Activated CD4-positive, alpha-beta T cell treated with anti-CD3 and anti-CD28 coated beads for 4 hours (primary cell): ENCODE data around the gene HEPACAM2.

ENCODE experiments used
- DNase-seq, 2 donors: peaks; one replicate each; pipeline ENCODE4 v3.0.0-alpha.2; 2020

The HEPACAM2 gene

DNA sequence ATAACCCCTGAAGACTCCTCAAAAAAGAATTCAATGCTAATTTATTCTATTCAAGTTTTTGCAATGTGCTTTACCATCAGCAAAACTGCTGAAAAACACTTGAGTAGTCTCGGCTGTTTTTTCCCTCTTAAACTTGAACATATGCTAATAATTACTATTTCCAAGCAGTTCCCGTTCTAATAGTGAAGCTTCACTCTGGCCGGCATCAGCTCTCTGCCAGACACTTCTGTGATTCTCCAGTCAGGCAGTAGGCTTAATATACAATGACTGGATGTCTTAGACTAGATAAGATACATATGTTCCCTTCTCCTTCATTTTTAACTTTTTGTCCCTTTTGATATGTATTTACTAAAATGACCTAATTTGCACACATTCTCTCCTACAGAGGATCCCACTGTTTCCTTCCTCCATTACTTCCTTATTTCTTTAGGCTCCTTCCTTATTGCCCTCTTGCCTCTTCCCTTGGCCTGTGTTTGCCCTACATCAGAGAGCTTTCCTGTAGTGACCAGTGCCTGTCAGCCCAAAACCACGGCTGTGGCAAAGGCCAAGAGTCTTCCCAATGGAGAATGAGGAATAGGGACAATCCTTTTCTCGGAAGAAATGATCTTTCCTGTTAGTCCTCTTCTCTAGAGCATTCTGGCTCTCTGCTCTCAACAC, 23.5 kb downstream of the HEPACAM2 start:
- no peak for DNase-seq

DNA sequence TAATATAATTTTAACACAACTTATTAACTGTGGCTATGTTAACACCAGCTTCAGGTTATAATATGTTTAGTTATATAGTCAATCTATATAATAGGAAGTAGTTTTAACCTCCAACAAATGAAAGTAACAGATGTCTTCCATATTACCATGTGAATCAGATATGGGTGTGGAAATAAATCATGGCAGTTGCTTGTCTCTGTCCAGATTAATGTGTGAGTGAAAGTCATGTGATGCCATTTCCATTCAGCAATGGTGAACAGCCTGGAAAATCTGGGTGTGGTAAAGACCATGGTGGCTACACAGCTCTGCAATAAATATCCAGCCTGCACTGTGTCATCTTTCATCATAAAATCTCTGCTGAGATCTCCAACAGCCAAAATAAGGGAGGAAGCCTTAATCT, 27.8 kb downstream of the HEPACAM2 start:
- DNase-seq: no peak

DNA sequence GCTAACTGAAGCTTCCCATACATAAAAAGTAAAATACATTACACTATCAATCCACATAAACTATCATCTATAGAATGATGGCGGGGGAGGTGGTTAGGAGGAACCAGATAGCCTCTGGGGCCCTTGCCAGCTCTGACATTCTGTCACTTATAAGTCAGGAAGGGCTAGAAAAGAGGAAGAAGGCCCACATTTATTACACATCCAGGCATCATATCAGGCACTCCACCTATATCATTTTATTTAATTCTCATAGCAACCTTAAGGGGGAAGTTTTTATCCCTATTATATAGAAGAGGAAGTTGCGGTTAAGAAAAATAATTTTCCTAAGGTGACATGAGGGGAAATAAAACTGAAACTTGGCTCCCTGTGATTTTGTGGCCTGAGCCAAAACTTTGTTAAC, 29.9 kb downstream of the HEPACAM2 start:
- DNase-seq: no peak

DNA sequence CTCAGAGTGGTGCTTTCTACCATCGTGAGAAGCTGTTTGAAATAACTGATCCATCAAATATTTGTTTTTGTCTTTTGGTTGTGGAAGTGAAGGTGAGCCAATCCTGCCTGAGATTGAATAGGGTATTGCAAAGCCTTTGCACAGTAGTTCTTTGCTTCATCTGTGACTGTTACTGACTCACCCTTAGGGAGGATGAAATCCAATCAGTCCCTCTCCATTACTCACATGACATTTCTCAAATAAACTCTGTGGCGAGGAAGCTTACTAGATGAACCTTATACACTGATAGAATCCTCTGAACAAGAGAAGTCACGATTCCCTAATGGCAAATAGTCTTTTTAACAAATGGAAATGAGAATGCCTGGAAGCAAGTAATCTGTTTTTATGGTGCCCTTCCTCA, 31.9 kb downstream of the HEPACAM2 start:
- DNase-seq: no peak

DNA sequence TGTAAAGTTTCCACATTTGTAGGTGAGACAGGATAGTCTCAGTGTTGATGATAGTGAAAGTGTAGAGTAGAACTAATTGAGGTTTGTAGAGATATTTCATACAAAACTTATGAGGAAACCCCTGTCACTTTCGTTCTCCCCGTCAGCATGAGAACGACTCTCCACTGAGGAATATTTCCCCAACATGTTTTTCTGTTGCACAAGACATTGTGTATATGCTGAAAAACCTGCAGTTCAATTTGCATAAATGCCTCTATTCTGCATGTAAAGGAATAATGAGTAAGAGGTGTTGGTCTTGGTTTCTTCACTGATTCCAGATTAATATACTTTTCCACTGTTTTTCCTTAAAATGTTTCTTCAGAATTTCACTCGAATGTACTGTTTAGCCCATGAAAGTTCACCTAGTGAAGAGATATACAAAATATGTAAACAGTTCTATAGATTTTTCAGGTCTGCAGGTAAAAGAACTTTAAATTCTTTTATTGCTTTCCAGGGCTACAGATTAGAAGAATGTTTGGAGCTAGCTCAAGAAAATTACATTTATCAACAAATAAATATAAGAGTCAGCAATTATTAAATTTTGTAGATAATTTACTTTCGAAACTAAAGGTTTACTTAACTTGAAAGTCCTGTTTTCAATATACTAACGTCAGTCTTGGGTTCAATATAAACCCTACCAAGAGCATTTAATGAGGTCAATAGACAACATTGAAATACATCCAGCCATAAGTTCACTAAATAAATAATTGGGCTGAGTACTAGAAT, 37.2 kb downstream of the HEPACAM2 start:
- DNase-seq: no peak

DNA sequence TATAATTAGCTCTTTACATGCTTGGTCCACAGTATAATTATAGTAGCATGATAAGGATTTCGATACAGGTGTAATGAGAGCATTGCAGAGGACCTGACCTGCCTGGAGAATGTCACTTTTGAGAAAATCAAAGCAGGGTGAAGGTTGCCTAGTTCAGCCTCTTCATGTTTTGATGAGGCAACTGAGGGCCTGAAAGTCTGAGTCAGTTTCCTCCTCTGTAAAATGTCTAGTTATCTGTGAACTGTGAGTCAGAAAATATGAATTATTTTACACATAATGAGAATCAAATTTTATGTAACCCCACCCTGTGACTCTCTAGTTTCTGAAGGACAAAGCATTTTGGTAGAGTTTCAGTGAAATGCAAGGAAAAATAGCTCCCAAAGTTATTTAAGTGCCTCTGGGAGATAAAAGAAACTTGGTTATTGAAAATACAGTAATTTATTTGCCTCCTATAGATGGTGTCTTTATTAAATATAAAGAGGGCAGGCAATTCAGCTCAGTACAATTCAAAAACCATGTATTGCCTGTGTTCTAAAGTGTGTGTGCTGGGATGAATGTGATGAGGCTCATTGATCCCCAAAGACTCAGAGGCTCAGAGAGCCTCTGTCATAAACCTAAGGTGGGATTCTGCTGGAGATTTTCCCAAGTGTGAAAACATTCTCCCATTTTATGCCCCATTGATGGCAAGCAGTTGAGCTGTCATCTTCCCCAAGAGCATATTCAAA, 40.8 kb downstream of the HEPACAM2 start:
- no peak for DNase-seq

DNA sequence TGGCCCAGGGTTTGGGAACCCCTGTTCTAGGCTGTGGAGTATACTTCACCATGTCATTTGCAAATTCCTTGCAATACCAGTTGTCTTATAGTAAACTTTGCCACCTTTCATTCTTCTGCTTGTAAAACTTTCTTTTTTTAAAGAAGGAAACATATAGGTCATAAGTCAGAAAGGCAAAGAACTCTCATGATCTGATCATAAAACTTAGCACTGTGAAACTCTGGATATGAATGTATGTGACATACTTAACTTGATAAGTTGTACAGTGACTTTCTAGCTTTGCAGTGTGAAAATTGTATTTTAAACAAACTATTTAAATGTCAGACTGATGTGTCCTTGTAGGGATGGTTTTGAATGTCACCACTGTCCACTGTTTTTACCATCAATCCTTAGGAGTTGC, 47.1 kb downstream of the HEPACAM2 start:
- DNase-seq: no peak

DNA sequence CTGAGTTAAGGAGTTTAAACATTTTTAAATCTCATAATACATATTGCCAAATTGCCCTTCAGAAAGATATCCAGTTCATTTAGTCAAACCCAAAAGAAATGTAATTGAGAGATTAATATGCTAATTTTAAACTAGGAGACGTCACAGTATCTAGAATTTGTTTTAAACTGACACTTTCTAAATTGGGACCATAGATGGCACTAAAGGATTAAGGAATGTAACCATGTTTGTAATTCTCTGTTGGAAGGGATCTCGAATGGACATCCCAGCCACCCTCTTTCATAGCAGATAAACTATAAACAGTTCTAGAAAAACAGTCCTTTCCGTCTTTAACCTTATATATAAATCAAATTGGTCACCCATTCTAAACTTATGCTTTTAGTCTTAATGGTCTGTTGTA, 48.1 kb downstream of the HEPACAM2 start:
- no peak for DNase-seq

DNA sequence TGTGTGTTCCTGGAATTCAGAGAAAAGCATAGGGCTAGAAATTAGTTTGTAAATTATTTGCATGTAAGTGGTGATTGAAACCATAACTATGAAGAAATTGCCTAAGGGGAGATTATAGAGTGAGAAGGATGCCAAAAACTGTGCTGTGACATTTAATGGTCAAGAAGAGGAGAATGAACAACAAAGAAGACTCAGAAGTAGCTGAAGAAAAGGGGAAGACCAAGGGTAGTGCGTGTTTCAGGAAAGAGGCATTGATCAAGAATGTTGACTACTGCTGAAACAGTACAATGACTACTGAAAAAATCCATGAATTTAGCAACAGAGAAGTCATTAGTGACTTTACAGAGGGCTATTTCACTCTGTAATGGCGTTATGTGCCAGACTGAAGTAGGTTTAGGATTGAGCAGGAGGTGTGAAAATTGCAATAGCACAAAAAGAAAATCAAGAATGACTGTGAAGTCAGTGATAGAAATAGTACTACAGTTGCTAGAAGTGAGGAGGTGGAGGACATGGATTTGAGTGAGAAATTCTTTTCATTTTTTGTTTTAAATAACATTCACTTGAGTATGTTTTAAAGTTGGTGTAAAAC, 49.2 kb downstream of the HEPACAM2 start:
- DNase-seq: no peak

DNA sequence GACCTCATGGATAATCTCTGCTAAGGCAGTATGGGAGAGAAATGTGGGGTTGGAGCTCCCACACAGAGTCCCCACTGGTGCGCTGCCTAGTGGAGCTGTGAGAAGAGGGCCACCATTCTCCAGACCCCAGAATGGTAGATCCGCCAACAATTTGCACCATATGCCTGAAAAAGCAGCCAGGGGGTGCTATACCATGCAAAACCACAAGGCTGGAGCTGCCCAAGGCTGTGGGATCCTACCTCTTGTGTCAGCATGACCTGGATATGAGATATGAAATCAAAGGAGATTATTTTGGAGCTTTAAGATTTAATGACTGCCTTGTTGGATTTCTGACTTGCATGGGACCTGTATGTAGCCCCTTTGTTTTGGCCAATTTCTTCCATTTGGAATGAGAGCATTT, 51.0 kb downstream of the HEPACAM2 start:
- no peak for DNase-seq

DNA sequence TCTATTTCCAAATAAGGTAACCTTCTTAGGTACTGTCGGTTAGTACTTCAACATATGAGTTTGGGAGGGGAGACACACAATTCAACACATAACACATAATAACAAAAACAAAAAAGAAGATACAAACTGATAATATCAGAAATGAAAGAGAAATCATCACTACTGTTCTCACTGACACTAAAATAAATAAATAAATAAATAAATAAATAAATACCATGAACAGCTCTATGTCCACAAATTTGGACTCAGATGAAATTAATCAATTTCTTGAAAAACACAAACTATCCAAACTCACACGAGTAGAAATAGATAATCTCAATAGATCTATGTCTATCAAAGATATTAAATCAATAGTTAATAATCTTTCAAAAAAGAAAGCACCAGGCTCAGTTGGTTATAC, 53.6 kb downstream of the HEPACAM2 start:
- no peak for DNase-seq

DNA sequence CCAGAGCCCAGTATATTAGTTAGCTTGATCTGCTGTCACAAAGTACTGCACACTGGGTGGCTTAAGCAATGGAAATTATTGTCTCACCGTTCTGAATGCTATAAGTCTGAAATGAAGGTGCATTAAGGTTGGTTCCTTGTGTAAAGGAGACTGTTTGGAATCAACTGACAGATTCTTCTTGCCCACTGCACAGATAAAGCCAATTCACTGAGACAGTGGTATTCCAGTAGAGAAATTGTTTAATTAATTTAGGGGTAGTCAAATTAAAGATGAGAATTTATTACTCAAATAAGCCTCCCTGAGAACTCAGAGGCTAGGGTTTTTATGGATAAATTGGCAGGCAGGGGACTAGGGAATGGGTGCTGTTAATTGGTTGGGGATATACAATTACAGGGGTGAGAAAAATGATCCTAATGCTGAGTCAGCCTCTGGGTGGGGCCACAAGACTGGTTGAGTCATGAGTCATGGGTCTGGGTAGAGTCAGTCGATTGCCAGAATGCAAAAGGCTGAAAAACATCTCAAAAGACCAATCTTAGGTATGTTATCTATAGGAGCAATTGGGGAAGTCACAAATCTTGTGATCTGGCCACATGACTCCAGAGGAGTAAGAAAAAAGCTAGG, 54.6 kb downstream of the HEPACAM2 start:
- no peak for DNase-seq

DNA sequence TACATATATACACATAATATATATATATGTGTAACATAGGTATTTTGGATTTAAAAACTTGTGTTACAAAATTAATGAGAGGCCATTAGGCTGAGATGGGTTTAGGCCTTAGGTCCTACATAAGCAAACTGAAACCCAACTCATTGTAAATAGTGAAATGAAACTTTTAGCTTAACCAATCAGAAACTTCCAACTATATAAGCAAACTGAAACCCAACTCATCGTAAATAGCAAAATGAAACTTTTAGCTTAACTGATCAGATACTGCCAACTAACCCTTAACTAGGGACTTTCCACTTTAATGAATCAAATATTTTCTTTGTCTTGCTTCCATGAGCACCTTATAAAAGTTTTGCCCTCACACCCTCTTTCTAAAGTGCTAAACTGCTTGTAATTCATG, 60.8 kb downstream of the HEPACAM2 start:
- DNase-seq: no peak

DNA sequence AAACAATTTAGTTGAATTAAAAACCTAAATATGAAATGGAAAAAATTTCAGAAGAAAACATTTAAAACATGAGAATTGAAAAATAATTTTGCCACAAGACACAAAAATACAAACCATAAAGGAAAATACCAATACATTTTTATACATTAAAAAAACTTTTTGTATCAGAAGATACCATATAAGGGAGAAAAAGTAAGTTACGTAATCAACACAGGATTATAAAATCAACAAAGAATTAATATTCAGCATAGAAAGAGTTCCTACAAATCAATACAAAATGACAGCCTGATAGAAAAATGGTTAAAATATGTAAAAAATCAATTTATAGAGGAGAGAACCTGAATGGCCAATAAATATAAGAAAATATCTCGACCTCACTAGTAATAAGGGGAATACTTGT, 61.5 kb downstream of the HEPACAM2 start:
- DNase-seq: no peak

DNA sequence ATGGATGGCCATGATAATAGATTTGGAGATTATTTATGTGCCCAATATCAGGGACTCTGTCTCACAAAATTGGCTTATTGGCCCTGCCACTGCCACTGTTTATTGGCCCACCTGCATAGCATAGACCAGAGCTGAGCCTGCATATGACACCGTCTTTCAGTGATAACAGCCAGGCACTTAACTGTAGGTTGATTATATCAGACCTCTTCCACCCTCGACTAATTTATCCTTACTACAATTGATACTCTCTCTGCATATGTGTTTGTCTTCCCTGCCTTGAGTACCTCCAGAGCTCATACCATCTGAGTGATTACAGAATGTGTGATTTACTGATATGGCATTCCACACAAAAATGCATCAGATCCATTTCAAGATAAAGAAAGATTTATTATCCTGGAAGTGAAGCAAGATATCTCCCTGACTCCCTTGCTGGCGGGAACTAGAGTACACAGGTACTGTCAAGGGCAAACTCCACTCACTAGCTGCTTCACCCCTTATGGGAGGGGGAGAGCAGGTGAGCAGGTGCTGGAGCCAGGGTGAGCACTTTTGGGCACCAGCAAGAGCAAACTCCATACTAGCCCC, 65.0 kb downstream of the HEPACAM2 start:
- no peak for DNase-seq

DNA sequence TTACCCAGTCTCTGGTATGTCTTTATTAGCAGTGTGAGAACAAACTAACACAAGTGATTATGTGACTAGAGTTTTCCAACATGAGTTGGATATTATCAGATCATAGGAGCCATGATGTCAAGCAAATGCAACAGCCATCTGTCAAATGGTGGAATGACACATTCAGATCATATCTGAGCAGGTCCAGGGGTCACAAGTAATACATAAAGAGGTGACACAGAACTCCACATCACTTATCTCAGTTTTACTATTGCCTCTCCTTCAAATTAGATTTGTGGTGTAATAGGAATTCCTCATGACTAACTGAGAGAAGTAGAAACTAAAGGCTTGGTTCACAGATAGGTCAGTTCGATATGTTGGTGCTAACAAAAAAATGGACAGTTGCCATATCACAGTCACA, 65.9 kb downstream of the HEPACAM2 start:
- DNase-seq: no peak

DNA sequence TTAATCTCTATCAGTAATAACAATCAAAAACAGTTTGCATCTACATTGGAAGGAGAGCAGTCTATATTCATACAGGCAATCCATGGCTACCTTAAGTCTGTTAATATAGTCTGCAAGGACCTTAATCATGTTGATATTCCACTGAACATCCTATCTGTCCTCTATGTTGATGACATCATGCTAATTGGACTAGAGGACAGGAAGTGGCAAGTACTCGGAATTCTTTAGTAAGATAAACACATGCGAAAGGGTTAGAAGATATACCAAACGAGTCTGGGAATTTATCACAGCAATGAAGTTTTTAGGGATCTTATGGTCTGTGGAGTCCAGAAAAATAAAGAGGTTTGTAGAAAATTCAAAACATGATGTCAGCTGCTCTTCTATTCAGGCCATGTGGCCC, 66.8 kb downstream of the HEPACAM2 start:
- no peak for DNase-seq

DNA sequence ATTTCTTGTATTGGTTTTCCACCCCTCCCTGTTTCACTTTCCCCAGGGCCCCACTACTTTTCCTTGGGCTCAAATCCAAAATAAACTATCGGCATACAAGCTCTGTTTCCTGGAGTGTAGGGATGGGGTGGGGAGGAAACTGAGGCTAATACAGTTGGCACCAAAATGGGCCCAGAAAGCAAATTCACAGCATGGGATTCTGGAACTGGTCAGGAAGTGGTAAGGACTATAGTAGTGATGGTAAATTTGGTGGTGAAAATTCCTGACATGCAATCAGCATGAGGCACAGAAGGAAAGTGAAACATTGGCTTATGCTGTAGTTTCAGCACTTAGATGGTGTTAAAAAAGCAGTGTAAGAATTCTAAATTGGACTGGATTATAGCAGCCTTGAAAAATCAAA, 69.4 kb downstream of the HEPACAM2 start:
- DNase-seq: no peak

DNA sequence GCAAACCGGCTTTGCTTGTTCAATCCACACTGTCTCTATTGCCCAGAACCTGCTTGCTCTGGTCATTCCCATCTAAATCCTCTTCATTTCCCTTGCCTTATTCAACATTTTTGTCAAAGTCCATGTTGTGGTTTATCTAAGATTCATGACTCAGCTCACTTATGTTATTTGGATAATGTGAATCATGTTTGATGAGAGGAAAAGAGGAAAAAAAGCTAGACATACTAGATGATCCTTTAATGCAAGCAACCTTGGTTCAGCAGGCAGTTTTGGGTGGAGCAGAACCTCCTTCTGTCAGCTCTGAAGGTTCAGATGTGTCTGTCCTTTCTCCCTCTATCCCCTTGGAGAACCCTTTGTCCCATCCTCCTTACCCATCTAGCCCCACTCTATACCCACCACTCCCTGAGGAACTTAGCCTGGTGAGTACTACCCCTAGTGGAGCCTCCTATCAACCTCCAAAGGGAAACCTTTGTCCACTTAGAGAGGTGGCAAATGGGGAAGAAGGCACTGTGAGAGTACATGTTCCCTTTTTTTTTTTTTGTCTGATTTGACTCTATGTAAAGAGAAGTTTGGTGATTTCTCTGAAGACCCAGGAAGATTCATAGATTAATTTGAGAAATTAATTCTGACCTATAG, 76.0 kb downstream of the HEPACAM2 start:
- no peak for DNase-seq

DNA sequence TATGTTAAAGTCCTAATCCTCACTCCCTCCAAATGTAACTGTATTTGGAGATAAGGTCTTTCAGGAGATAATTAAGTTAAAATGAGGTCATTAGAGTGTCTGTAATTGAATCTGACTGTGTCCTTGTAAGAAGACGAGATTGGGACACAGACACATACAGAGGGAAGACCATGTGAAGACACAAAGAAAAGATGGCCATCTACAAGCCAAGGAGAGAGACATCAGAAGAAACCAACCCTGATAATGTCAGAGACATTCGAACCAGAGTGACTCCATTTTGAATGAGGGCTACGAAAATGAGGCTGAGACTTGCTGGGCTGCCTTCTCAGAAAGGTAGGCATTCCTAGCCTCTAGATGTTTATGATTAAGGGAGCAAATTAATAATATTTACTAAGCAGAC, 77.5 kb downstream of the HEPACAM2 start:
- DNase-seq: no peak

DNA sequence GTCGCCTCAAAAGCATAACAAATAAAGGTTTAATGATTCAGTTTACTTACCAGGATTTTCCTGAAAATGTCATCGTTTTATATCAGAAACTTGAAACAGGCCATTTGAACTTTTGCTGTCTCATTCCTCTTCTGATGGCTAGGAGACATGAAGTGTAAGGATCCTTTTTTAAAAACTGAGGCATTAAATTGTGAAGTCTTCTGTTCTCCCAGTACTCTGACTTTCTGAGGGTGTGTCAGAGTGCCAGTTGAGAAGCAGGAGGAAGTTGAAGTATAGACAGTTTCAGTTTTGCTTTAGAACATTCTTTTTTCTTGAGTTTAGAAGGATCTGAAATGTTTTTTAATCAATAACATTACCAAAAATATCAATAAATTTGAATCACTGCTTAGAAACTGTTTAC, 78.1 kb downstream of the HEPACAM2 start, which contains the start of gene SAMD9L:
SAMD9L (minus strand) TSS at position 242 of the 400 bp plus-strand sequence. CDS start 12,414 bp downstream, outside the sequence.
- DNase-seq: no peak

DNA sequence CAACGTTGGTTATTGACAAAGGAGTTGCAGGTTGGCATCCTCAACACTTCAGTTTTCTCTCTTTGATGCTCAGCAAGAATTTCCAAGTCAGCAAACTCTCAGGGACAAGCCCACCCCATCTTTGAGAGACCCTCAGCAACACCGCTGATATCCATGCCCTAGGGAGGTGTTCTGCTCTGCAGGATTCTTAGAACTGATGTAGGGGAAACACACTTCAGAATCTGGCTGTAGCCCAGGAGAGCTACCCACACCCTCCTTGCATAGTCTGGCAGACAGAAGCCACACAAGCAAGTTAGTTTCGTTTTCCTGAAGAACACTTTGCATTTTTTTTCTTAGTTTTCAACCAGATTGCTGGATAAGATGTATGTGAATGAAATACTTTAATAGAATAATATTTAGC, 78.9 kb downstream of the HEPACAM2 start:
- DNase-seq: peak; percentile 27 to 34
